HG03045 (cell line): ENCODE results near the gene YES1.
"Not testable (repeated sequence)": the region's sequence is repeated elsewhere in the genome, so short reads cannot be mapped to it uniquely, and the experiment has no call there.

Source experiments
- ATAC-seq: cut with Tn5 transposase; IDR thresholded peaks from one replicate; pipeline ENCODE4 v1.9.1; 2021; ENCODE audit warnings: mild to moderate bottlenecking, moderate library complexity; ENCODE audit not compliant: unreplicated experiment

YES1 gene

DNA sequence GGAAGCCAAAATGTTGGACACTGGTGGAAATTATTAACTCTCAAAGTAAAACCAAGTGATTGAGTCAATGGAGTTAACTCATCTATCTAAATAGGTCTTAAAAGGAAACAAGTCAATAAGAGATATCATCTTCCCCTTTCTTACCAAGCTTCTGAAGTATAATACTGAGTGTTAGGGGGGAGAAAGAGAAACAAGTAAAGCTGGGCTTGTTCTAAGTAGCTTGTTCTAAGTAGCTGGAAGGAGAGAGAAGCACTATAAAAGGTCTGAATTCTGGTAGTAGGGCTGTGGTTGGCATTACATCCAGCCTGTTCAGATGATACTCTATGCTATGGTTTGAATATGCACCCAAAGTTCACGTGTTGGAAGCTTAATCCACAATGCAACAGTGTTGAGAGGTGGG is 26.8 kb downstream of the YES1 start:
- no peak for ATAC-seq

DNA sequence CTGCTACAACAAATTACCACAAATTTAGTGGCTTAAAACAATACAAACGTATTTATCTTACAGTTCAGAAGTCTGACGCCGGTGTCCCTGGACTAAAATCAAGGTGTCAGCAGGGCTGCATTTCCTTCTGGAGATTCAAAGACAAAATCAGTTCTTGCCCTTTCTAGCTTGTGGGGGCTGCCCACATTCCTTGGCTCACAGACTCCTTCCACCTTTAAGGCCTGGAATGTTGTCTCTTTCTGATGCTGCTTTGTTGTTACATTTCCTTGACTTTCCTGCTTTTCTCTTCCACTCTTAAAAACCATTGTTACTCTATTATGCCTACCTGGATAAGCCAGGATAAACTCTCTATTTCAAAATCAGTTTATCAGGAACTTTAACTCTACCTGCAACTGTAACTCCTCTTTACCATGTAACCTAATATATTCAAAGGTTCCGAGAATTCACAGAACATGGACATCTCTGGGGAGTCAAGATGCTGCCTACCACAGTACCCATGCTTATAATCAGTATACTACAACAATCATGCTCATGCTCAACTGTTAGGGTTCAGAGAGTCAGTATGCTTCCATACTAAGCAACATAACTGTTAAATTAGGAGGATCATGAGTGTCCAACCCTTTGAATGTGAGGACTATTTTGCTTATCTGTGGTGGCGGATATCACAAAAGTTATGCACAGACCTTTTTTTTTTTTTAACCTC is 27.4 kb downstream of the YES1 start:
- ATAC-seq = no peak

DNA sequence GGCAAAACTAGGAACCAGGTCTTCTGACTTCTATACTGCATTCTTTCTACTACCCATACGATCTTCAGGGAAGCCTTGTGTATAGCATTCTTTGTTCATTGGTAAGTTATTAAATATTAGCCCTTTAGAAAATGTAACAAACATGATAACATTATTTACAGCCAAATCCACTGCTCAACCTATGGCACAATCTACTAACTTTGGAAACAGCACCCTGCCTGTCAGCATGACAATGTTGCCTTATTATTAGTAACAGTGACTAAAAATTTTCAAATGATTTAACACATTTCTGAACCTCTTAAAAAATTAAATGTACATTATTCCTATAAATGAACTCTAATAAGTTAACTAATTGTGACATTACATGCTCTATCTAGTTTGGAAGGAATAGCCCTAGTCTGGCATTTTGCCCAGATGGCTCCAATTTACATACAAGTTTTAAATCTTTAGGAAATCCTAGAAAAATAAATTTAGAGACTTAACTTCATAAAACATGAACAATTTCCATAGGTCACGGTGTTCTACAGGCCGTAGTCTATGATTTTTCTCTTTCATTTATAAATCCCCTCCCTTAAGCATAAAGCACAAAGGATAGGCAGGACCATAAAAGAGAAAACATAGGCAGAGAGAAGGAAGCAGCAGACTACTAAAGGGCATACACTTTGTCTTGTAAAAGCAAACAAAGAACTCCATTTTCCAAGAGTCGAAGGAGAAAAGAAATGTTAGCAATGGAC is 33.7 kb downstream of the YES1 start:
- no peak for ATAC-seq

- no peak for ATAC-seq
These were observed 35.0 kb downstream of the YES1 start for GRCh38 chr18:777021-777420.

- not testable (repeated sequence) for ATAC-seq
These were observed 36.0 kb downstream of the YES1 start for GRCh38 chr18:776044-776443.

DNA sequence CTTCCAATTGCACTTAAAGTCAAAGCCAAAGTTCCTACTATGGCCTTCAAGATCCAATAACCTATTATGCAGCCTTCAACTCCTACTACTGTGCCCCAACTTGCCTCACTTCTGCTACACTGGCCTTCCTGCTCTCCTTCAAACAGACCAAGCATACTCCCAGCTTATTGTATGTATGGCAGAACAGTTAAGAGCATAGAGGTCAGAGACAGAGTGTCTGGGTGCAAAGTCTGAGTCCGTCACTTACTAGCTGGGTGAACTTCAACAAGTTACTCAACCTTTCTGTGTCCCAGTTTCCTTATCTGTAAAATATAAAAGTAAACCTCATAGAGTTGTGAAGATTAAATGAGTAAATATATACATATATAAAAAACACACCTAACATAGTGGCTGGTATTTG is 37.2 kb downstream of the YES1 start:
- ATAC-seq = no peak

GRCh38 chr18:773980-774624 is 37.9 kb downstream of the YES1 start:
- no peak for ATAC-seq

DNA sequence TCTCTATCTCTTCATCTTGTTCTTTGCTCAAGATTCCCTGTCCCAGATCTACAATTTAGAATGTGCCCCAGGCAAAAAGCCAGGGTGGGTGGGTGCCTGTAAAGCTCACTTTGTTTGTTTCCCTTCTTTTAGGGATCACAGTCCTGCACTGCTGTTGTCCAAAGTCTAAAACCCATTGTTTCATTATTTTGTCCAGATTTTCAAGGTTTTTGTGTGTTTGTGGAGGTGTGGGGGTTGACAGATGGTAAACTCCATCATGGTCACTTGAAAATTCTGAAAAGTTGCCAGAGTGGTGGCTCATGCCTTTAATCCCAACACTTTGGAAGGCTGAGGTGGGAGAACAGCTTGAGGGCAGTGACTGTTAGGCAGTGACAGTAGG is 41.5 kb downstream of the YES1 start:
- ATAC-seq = no peak

GRCh38 chr18:767961-768360 is 44.1 kb downstream of the YES1 start:
- no peak for ATAC-seq

GRCh38 chr18:767084-767882 is 44.8 kb downstream of the YES1 start:
- ATAC-seq = no peak

- ATAC-seq = no peak
These were observed 45.5 kb downstream of the YES1 start for GRCh38 chr18:766550-766860.

- no peak for ATAC-seq
These were observed 46.1 kb downstream of the YES1 start for GRCh38 chr18:765764-766549.

DNA sequence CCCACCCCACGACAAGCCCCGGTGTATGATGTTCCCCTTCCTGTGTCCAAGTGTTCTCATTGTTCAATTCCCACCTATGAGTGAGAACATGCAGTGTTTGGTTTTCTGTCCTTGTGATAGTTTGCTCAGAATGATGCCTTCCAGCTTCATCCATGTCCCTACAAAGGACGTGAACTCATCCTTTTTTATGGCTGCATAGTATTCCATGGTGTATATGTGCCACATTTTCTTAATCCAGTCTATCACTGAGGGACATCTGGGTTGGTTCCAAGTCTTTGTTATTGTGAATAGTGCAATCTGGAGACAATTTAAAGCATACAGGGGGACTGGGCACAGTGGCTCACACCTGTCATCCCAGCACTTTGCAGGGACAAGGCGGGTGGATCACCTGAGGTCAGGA is 52.2 kb downstream of the YES1 start:
- not testable (repeated sequence) for ATAC-seq

DNA sequence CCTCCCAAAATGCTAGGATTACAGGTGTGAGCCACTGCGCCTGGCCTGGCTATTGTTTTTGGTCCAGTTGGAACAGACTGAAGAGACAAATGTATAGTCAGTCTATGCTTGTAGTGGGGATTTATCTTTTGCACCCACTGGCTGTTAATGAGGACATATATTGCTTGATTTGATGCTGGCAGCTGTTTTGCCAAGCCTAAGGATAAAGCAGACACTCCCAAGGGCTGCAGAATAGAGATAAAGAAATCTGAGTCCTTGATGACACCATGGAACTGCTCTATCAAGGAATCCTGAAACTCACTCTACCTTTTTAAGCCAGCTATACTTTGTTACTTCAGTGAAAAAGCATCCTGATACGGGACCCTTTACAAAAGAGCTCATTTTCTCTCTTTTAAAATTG is 56.5 kb downstream of the YES1 start:
- no peak for ATAC-seq

GRCh38 chr18:754656-755055 is 57.4 kb downstream of the YES1 start:
- no peak for ATAC-seq

GRCh38 chr18:750456-750855 is 61.6 kb downstream of the YES1 start:
- no peak for ATAC-seq

- no peak for ATAC-seq
These were observed 67.0 kb downstream of the YES1 start for GRCh38 chr18:744832-745597.

DNA sequence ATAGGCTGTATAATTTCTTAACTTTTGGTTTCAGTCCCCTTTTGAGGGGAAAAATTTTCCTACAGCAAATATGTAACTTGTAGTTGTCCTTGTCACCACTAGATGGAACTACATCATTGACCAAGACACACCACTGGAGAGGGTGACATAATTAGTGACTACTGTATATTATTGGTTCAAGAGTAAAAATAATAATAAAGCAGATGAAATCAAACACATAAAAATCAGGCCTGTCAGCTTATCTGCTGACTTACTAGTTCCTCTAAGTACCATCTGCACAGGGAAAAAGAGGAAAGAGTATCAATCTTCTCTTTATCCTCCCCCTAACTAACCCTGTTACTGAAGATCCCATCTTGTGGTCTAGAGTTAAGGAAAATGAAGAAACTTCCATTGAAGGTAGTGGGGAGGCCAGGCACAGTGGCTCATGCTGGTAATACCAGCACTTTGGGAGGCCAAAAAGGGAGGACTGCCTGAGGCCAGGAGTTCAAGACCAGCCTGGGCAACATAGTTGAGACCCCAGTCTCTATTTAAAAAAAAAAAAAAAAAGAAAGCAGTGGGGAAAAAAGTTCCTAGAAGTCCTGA is 70.0 kb downstream of the YES1 start:
- no peak for ATAC-seq

GRCh38 chr18:732371-732770 is 79.7 kb downstream of the YES1 start:
- no peak for ATAC-seq

DNA sequence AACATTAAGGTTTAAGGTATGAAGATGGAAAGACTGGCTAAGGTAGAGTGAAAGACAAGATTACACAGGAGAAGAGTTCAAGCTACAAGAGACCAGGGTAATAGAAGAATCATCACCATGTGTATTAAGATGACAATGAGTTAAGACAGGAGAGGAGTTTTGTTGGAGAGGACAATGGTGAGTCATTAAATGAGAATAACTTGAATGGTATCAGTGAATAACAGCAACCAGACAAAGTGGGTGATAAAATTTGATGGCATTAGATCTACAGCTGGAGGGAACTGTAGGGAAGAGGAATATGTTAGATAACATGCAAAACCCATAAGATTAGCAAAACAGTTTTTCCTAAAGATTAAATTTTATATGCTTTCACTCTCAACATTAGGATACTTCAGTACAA is 80.9 kb downstream of the YES1 start:
- ATAC-seq = no peak
